Upper lobe of right lung (tissue), 1 donor: Measurements from ENCODE around the gene RNU7-1. TPM values are rescaled to one million over a fixed set of nuclear protein-coding genes. Genes with fewer than 3 reads are reported as not detected.
A peak's percentile ranks its signal among the peaks of the same experiment; 100 is the strongest.

ENCODE experiments used
- ATAC-seq: fragments of 200-7000 bp; cut with Tn5 transposase; one replicate; pipeline ENCODE4 v1.9.1; 2020; ENCODE audit warnings: mild to moderate bottlenecking, moderate library complexity
- DNase-seq: peaks from one replicate; pipeline ENCODE4 v3.0.0-alpha.2; 2020
- H3K27ac ChIP-seq: fragments of 200-600 bp; one replicate; pipeline ENCODE4 v1.8.0; 2022
- H3K27me3 ChIP-seq: fragments of 200-600 bp; one replicate; pipeline ENCODE4 v1.8.0; 2022; ENCODE audit warnings: mild to moderate bottlenecking
- H3K36me3 ChIP-seq: fragments of 200-600 bp; one replicate; pipeline ENCODE4 v1.8.0; 2022
- H3K4me1 ChIP-seq: fragments of 200-600 bp; one replicate; pipeline ENCODE4 v1.8.0; 2022
- H3K4me3 ChIP-seq: fragments of 200-600 bp; one replicate; pipeline ENCODE4 v1.8.0; 2022; ENCODE audit warnings: mild to moderate bottlenecking
- H3K9me3 ChIP-seq: fragments of 200-600 bp; one replicate; pipeline ENCODE4 v1.8.0; 2022
- CTCF ChIP-seq: fragments of 200-600 bp; IDR thresholded peaks from one replicate; pipeline ENCODE4 v1.8.0; 2022; ENCODE audit warnings: antibody characterized with exemption
- intact Hi-C: fragments of 100-400 bp; cut with DNase I; formaldehyde crosslinking; loops from one replicate; pipeline ENCODE4 v1.11.0; 2022
- total RNA-seq: library from RNA; stranded (reverse); fragmentation: NEBNext Ultra II Directional; extraction: Animal tissue kit (Norgen Biotek cat#: 25700); gene quantifications from one replicate; pipeline ENCODE4 v1.2.1, GENCODE V29; 2021
- donor health status: DM: no; HTN: yes; CAD: no; lungs with severe emphysema.

The RNU7-1 gene
- total RNA-seq, 1 donor from 2014 or later: not detected

- Histone ChIP-seq H3K9me3 (no peaks in the 10 kb centered on the region), H3K27ac (peak overlapping the region; percentile 55), H3K27me3 (no peaks in the 10 kb centered on the region), H3K36me3 (no peaks in the 10 kb centered on the region), H3K4me3 (no peak overlapping the region), H3K4me1 (peaks cover 48% of the 10 kb centered on the region)
- intact Hi-C loops: no loop called here
- ATAC-seq (no peak), DNase-seq (peak; percentile 58)
- TF ChIP-seq CTCF: no peak
Measured at GRCh38 chr12:6955108-6956020, 11.7 kb downstream of the RNU7-1 start.

- peaks cover 51% of the 10 kb centered on the region for H3K4me1 ChIP-seq
- H3K27me3 ChIP-seq: no peaks in the 10 kb centered on the region
- peak; percentile 72 for DNase-seq
- intact Hi-C loops: no loop called here
- H3K27ac ChIP-seq: no peak overlapping the region
- H3K9me3 ChIP-seq: no peaks in the 10 kb centered on the region
- H3K36me3 ChIP-seq: no peaks in the 10 kb centered on the region
- no peak for TF ChIP-seq CTCF
- no peak for ATAC-seq
- no peak overlapping the region for H3K4me3 ChIP-seq
Measured at GRCh38 chr12:6956021-6956727, 12.6 kb downstream of the RNU7-1 start.

GRCh38 chr12:6957151-6957701 is 13.6 kb downstream of the RNU7-1 start:
- Histone ChIP-seq H3K4me1 (peaks cover 61% of the 10 kb centered on the region), H3K4me3 (no peak overlapping the region), H3K36me3 (no peaks in the 10 kb centered on the region), H3K27me3 (no peaks in the 10 kb centered on the region), H3K9me3 (no peaks in the 10 kb centered on the region), H3K27ac (peak overlapping the region; percentile 17)
- TF ChIP-seq CTCF: no peak
- ATAC-seq: no peak
- no peak for DNase-seq
- intact Hi-C loops: no loop called here

GRCh38 chr12:6957741-6958608 is 14.4 kb downstream of the RNU7-1 start:
- Histone ChIP-seq H3K27me3 (no peaks in the 10 kb centered on the region), H3K36me3 (no peaks in the 10 kb centered on the region), H3K4me1 (peaks cover 66% of the 10 kb centered on the region), H3K27ac (peak overlapping the region; percentile 71), H3K4me3 (no peak overlapping the region), H3K9me3 (no peaks in the 10 kb centered on the region)
- no peak for TF ChIP-seq CTCF
- intact Hi-C loops: no loop called here
- no peak for DNase-seq
- no peak for ATAC-seq

- DNase-seq (no peak), ATAC-seq (no peak)
- no peaks in the 10 kb centered on the region for H3K36me3 ChIP-seq
- H3K27ac ChIP-seq: peak overlapping the region; percentile 71
- H3K9me3 ChIP-seq: no peaks in the 10 kb centered on the region
- H3K27me3 ChIP-seq: no peaks in the 10 kb centered on the region
- intact Hi-C loops: no loop called here
- TF ChIP-seq CTCF: no peak
- H3K4me3 ChIP-seq: peak overlapping the region; percentile 8
- peaks cover 66% of the 10 kb centered on the region for H3K4me1 ChIP-seq
Measured at GRCh38 chr12:6958609-6959057, 15.0 kb downstream of the RNU7-1 start.
